ENCODE results near the gene RBMS1. TPM values are rescaled to one million over a fixed set of nuclear protein-coding genes. Genes with fewer than 3 reads are reported as not detected.

Gene RBMS1
- total RNA-seq, 3 donors from 2014 or later: 9.7 to 58.3 (median 21.6) TPM

- ATAC-seq: no peak
- no peak overlapping the region for H3K4me3 ChIP-seq
- no peak for TF ChIP-seq CTCF (IDR thresholded peaks at IDR 0.05)
Observed at GRCh38 chr2:160418853-160419252, 74.8 kb downstream of the RBMS1 start.

GRCh38 chr2:160418398-160418765, 75.2 kb downstream of the RBMS1 start:
- Histone ChIP-seq H3K36me3 (ENCODE audit: low read depth) (no peaks in the 10 kb centered on the region), H3K9me3 (no peaks in the 10 kb centered on the region), H3K4me3 (no peak overlapping the region), H3K4me1 (ENCODE audit: low read depth) (no peaks in the 10 kb centered on the region)
- ATAC-seq (no peak), DNase-seq (no peak)
- no peak for TF ChIP-seq CTCF (IDR thresholded peaks at IDR 0.05)
- intact Hi-C loops (cut with DNase I, micrococcal nuclease): no loop called here

More at GRCh38 chr2:160418853-160419252, 74.8 kb downstream of the RBMS1 start:
- no peak for DNase-seq
- intact Hi-C loops (cut with DNase I, micrococcal nuclease): no loop called here
- no peaks in the 10 kb centered on the region for H3K4me1 ChIP-seq (ENCODE audit: low read depth)
- H3K9me3 ChIP-seq: no peaks in the 10 kb centered on the region
- H3K36me3 ChIP-seq (ENCODE audit: low read depth): no peaks in the 10 kb centered on the region

- Histone ChIP-seq H3K36me3 (ENCODE audit: low read depth) (no peaks in the 10 kb centered on the region), H3K4me3 (no peak overlapping the region), H3K4me1 (ENCODE audit: low read depth) (no peaks in the 10 kb centered on the region), H3K9me3 (no peaks in the 10 kb centered on the region)
- TF ChIP-seq CTCF (IDR thresholded peaks at IDR 0.05): no peak
- intact Hi-C loops (cut with DNase I, micrococcal nuclease): no loop called here
- no peak for ATAC-seq
- no peak for DNase-seq
Observed at GRCh38 chr2:160417745-160418397, 75.7 kb downstream of the RBMS1 start.

GRCh38 chr2:160415991-160416390, 77.6 kb downstream of the RBMS1 start:
- Histone ChIP-seq H3K9me3 (no peaks in the 10 kb centered on the region), H3K4me3 (no peak overlapping the region), H3K4me1 (ENCODE audit: low read depth) (no peaks in the 10 kb centered on the region), H3K36me3 (ENCODE audit: low read depth) (no peaks in the 10 kb centered on the region)
- DNase-seq (no peak), ATAC-seq (no peak)
- intact Hi-C loops (cut with DNase I, micrococcal nuclease): no loop called here
- TF ChIP-seq CTCF (IDR thresholded peaks at IDR 0.05): no peak

GRCh38 chr2:160411955-160412354, 81.7 kb downstream of the RBMS1 start:
- Histone ChIP-seq H3K4me3 (no peak overlapping the region), H3K36me3 (ENCODE audit: low read depth) (no peaks in the 10 kb centered on the region), H3K4me1 (ENCODE audit: low read depth) (no peaks in the 10 kb centered on the region), H3K9me3 (no peaks in the 10 kb centered on the region)
- DNase-seq (no peak), ATAC-seq (no peak)
- no peak for TF ChIP-seq CTCF (IDR thresholded peaks at IDR 0.05)
- intact Hi-C loops (cut with DNase I, micrococcal nuclease): no loop called here

- DNase-seq: no peak
- ATAC-seq: peak; percentile 58
- TF ChIP-seq CTCF (IDR thresholded peaks at IDR 0.05): no peak
- H3K4me1 ChIP-seq (ENCODE audit: low read depth): no peaks in the 10 kb centered on the region
- H3K36me3 ChIP-seq (ENCODE audit: low read depth): no peaks in the 10 kb centered on the region
- intact Hi-C loops (cut with DNase I, micrococcal nuclease): no loop called here
- H3K9me3 ChIP-seq: no peaks in the 10 kb centered on the region
- no peak overlapping the region for H3K4me3 ChIP-seq
Observed at GRCh38 chr2:160411167-160411566, 82.4 kb downstream of the RBMS1 start.

Data from mucosa of descending colon (tissue), 3 donors.